Measurements from ENCODE around the gene LAMA2.

DNA sequence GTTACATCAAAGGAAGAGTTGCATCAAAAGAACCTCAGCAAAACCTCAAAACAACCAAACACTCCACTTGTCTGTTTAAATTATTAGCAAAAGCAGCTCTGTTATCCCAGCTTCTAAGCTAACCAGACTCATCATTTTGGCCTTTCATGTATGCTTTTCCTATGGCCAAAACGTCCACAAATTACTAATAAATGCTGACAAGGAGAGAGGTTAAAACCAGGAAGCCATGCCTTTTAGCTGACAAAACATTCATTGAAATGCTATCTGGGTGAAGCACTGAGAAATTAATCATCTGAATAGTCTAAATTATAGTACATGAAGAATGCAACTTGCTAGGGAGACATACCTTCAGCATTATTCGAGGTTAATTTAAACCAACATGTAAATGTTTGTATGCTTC is 80.6 kb downstream of the LAMA2 start:
- TF ChIP-seq, protein P1, sequence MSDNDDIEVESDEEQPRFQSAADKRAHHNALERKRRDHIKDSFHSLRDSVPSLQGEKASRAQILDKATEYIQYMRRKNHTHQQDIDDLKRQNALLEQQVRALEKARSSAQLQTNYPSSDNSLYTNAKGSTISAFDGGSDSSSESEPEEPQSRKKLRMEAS (IDR thresholded peaks at IDR 0.05; ENCODE audit: insufficient read depth, insufficient read length), result no peak
- no peak for TF ChIP-seq POLR2A (IDR thresholded peaks at IDR 0.05; ENCODE audit: low read depth, low read length)
- no peak for TF ChIP-seq POLR2AphosphoS5 (IDR thresholded peaks at IDR 0.05; ENCODE audit: insufficient read depth, low read depth, low read length)
- TF ChIP-seq CTCF (IDR thresholded peaks at IDR 0.05; ENCODE audit: extremely low read depth in 1 of 2, insufficient read depth in 1 of 2, low read depth in 1 of 2, low read length in 2 of 2), result no peak
- TF ChIP-seq EZH2 (IDR thresholded peaks at IDR 0.05; ENCODE audit: borderline replicate concordance, low read depth, low read length, severe bottlenecking), result no peak
- TF ChIP-seq JUN (IDR thresholded peaks at IDR 0.05; ENCODE audit: borderline replicate concordance, insufficient read depth, insufficient read length, low read depth), result no peak
- TF ChIP-seq FOS (IDR thresholded peaks at IDR 0.05; ENCODE audit: borderline replicate concordance, insufficient read depth, low read length), result no peak
- TF ChIP-seq MYC (IDR thresholded peaks at IDR 0.05; ENCODE audit: low read depth, low read length), result no peak
- TF ChIP-seq GATA2 (IDR thresholded peaks at IDR 0.05; ENCODE audit: insufficient read depth, insufficient read length, low read depth, low read length), result no peak

Measured in endothelial cell of umbilical vein (primary cell).